ENCODE measurements around the gene SLK. TPM values are rescaled to one million over a fixed set of nuclear protein-coding genes. Genes with fewer than 3 reads are reported as not detected.
A peak's percentile ranks its signal among the peaks of the same experiment; 100 is the strongest.

The SLK gene
- total RNA-seq, 6 experiments from 2014 or later = 7.9 to 16.3 (median 13.0) TPM

DNA sequence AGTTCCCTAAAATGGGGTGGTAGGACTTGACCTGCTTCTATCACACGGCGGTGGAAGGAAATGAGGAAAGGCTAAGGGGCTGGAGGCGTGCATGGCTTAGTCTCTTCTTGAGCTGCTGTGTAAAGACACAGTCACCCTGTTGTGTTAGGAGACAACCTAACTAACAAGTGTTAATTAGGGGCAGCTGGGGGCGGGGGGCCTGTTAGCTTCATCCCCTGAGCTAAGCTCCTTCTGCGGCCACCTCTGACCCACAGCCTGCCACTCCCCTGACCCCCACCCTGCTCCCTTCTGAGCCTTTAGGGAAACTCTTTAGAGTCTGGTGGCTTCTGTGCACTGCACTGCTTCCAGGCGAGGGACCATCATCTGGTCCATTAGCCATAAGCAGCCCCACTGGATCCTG is 90.8 kb downstream of the SLK start:
- peak in 1 of 4 donors; percentile 17 for ATAC-seq
- H3K4me3 ChIP-seq = no peak overlapping the region
- no peaks in the 10 kb centered on the region for H3K36me3 ChIP-seq
- 75% methylated on average over 3 of the region's 6 CpGs for WGBS (ENCODE audit: insufficient coverage, low coverage, low lambda C conversion rate, missing lambda C conversion rate)
- H3K9me3 ChIP-seq = no peaks in the 10 kb centered on the region
- DNase-seq = no peak
- no peak overlapping the region for H3K27ac ChIP-seq
- intact Hi-C loops (cut with DNase I) = no loop called here
- no peaks in the 10 kb centered on the region for H3K4me1 ChIP-seq
- H3K27me3 ChIP-seq = no peaks in the 10 kb centered on the region
- TF ChIP-seq CTCF (IDR thresholded peaks at IDR 0.05) = no peak
- no peak for TF ChIP-seq POLR2A (IDR thresholded peaks at IDR 0.05)

GRCh38 chr10:104059364-104059763 is 92.4 kb downstream of the SLK start:
- DNase-seq (no peak), ATAC-seq (no peak)
- Histone ChIP-seq H3K4me3 (no peak overlapping the region), H3K9me3 (no peaks in the 10 kb centered on the region), H3K27ac (no peak overlapping the region), H3K4me1 (no peaks in the 10 kb centered on the region), H3K36me3 (no peaks in the 10 kb centered on the region), H3K27me3 (no peaks in the 10 kb centered on the region)
- 55% methylated on average over 2 of the region's 4 CpGs for WGBS (ENCODE audit: insufficient coverage, low coverage, low lambda C conversion rate, missing lambda C conversion rate)
- intact Hi-C loops (cut with DNase I) = no loop called here
- TF ChIP-seq CTCF (IDR thresholded peaks at IDR 0.05) (no peak), POLR2A (IDR thresholded peaks at IDR 0.05) (no peak)

DNA sequence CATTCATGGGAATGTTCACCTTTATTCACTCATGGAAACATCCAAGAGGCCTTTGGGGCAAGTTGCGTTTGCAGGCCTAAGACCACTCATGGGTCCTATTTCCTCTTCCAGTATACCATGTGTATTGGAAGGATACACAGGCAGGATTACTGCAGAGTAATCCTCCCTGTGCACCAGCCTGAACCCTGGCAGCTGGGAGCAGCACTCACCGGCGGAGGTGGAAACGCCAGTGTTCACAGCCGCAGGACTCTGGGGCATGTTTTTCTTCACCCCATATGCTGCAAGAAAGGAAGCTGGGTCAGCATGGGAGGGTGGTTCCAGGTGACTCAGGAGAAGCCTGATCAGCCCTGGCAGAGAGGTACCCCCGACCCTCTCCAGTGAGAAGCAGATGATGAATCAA is 94.3 kb downstream of the SLK start:
- intact Hi-C loops (cut with DNase I) = no loop called here
- TF ChIP-seq POLR2A (IDR thresholded peaks at IDR 0.05) (no peak), CTCF (IDR thresholded peaks at IDR 0.05) (no peak)
- Histone ChIP-seq H3K4me3 (no peak overlapping the region), H3K9me3 (no peaks in the 10 kb centered on the region), H3K27ac (no peak overlapping the region), H3K36me3 (no peaks in the 10 kb centered on the region), H3K4me1 (no peaks in the 10 kb centered on the region), H3K27me3 (no peaks in the 10 kb centered on the region)
- DNase-seq (no peak), ATAC-seq (no peak)
- WGBS (ENCODE audit: insufficient coverage, low coverage, low lambda C conversion rate, missing lambda C conversion rate) = 66% methylated on average over 3 of the region's 6 CpGs

DNA sequence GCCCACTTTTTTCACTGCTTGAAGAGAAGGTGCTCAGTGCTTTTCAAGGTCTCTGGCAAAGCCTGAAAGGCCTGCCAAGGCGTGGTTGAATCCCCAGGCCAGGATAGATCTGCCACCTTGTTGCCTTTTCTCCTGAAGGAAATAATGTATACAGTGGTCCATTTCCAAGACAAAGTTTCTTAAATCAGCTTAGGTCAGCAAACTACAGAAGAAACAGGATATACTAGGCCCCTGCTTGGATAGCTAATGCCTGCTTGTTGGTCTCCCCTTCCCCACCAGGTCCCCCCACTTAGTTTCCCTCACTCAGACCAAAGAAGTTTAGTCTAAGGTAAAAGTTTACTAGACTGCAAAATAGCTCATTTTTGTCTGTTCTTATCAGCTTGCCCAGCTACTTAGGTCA is 98.8 kb downstream of the SLK start:
- Histone ChIP-seq H3K27ac (no peak overlapping the region), H3K4me3 (no peak overlapping the region), H3K36me3 (no peaks in the 10 kb centered on the region), H3K27me3 (no peaks in the 10 kb centered on the region), H3K9me3 (no peaks in the 10 kb centered on the region), H3K4me1 (no peaks in the 10 kb centered on the region)
- no CpG with 5 or more reads among the region's 1 CpG for WGBS (ENCODE audit: insufficient coverage, low coverage, low lambda C conversion rate, missing lambda C conversion rate)
- no peak for ATAC-seq
- no peak for DNase-seq
- intact Hi-C loops (cut with DNase I) = no loop called here
- TF ChIP-seq CTCF (IDR thresholded peaks at IDR 0.05) (no peak), POLR2A (IDR thresholded peaks at IDR 0.05) (no peak)

DNA sequence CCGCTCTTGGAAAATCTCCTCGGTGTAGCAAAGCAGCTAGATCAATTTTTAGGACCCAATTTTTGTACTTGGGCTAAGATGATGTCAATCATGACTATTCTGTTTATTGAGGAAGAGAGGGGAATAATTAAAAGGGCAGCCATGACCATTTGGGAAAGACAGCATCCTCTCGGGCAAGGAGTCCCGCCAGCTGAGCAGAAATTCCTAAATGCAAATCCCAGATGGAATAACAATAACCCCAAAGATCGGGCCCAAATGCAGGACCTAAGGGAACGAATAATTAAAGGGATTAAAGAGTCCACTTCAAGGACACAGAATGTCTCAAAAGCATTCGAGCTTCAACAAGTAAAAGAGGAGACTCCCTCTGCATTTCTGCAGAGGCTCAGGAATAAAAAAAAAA is 100.0 kb downstream of the SLK start:
- Histone ChIP-seq H3K27me3 (no peaks in the 10 kb centered on the region), H3K9me3 (no peaks in the 10 kb centered on the region), H3K27ac (no peak overlapping the region), H3K4me3 (no peak overlapping the region), H3K36me3 (no peaks in the 10 kb centered on the region), H3K4me1 (no peaks in the 10 kb centered on the region)
- no peak for ATAC-seq
- DNase-seq = no peak
- WGBS (ENCODE audit: insufficient coverage, low coverage, low lambda C conversion rate, missing lambda C conversion rate) = 84% methylated on average over 6 of the region's 7 CpGs
- TF ChIP-seq CTCF (IDR thresholded peaks at IDR 0.05) = no peak
- no peak for TF ChIP-seq POLR2A (IDR thresholded peaks at IDR 0.05)
- intact Hi-C loops (cut with DNase I) = no loop called here
